HG03025 (cell line): ENCODE results near the gene DNAJC5.
"Not testable (repeated sequence)": the region's sequence is repeated elsewhere in the genome, so short reads cannot be mapped to it uniquely, and the experiment has no call there.

Source experiments
- ATAC-seq: cut with Tn5 transposase; IDR thresholded peaks from one replicate; pipeline ENCODE4 v1.9.1; 2021; ENCODE audit warnings: mild to moderate bottlenecking, moderate library complexity; ENCODE audit not compliant: unreplicated experiment, low FRiP score

DNAJC5 gene, protein sequence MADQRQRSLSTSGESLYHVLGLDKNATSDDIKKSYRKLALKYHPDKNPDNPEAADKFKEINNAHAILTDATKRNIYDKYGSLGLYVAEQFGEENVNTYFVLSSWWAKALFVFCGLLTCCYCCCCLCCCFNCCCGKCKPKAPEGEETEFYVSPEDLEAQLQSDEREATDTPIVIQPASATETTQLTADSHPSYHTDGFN

DNA sequence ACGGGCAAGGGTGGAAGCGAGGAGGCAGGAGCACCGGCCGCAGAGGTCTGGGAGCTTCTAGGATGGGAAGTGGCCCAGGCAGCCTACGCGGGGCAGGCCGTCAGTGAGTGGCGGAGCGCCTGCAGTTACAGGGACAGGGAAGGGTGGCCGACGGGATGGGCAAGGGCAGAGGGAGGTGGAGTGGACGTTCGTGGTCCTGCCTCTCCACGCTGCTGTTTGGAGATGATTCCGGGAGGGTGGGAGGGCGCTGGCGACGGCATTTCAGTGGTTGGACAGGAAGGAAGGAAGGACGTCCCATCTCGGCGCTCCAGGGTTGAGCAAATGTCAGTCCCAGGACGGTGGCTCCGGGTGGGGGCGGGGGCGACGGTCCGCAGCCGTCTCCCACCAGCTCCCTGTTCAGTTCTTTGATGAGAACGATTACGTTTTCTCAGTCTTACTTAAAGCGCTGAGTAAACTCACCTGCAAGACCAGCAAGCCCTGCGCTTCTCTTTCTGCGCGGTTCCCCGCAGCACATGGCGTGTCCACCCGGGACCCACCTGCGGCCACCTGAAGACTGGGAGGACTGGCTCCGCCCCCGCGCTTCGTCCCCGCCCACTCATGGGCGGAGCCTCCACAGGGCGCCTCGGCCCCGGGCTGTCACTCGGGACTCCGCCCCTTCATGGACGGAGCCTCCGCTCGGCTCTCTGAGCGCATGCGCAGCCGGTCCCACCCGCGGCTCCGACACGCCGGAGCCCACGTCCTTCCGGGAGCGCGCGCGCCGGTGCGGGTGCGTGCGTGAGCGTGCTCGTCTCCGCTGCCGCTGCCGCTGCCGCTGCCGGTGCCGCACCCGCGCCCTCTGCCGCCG, at the start of gene DNAJC5:
Gene DNAJC5 (plus strand): TSS at position 769 of the 844 bp plus-strand sequence. CDS start 33,220 bp downstream, outside the sequence.
- ATAC-seq: peak; percentile 70

DNA sequence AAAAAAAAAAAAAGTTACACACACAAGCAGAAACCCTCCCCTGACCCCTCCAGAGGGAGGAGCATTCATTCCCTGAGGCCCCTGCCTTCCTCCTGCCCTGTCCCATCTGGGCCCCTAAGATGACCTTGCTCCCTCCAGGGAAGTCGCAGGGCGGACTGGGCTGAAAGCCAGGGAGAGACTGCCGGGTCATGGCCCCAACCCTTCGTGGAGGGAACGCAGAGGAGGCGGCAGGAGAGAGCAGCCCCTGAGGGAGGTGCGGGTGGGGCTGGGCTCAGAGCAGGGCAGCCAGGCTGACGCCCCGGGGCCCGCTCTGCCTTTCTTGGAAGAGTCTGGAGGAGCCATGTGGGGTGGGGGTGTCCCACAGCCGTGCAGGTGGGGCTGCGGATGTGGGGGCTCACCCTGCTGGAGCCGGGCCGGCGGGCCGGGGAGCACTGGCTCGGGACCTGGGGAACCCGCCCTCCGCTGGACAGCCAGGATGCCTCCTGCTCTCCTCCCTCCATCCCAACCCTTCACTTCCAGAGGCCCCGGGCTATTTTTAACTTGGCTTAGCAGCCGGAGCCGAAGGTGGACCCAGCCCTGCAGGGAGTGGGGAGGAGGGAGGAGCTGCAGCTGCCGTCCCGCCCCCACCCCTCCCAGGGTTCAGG, 48.7 kb upstream of the DNAJC5 start:
- ATAC-seq: no peak

DNA sequence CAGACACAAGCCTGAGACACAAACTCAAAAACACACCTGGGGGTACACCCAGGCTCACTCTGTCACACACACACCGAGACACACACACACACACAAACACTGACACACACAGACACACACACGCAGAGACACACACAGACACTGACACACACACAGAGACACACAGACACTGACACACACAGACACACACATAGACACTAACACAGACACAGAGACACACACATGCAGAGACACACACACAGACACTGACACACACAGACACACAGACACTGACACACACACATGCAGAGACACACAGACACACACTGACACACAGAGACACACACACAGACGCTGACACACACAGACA, 48.1 kb upstream of the DNAJC5 start:
- no peak for ATAC-seq

DNA sequence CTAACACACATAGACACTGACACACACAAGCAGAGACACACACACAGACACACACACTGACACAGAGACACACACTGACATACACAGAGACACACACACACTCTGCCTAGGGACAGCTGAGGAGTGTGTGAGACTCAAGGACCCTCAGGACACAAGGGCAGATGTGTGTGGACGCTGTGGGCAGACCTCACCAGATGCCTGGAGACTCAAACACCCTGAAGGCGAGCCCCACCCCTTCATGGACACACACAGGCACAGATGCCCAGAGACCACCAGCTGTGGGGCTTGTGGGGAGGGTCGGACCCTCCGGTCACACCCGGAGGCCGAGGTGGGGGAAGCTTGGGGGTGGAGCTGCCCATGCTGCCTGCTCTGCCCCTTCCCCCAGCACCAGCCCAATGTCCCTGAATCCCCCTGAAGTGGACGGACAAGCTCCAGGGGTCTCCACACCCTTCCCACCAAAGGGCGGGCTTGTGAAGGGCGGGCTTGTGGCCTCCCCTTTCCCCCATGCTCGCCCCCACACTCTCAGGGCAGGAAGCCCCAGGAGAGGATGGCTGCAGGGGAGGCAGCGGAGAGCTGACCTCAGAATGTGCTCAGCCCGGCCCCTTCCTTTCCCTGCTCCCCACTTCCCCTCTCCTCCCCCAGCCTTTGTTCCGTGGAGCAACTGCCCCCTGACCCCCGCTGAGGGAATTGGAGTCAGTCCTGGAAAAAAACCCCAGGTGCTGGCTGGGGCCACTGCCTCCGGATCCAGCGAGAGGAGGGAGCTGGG, 47.5 kb upstream of the DNAJC5 start:
- ATAC-seq: no peak

DNA sequence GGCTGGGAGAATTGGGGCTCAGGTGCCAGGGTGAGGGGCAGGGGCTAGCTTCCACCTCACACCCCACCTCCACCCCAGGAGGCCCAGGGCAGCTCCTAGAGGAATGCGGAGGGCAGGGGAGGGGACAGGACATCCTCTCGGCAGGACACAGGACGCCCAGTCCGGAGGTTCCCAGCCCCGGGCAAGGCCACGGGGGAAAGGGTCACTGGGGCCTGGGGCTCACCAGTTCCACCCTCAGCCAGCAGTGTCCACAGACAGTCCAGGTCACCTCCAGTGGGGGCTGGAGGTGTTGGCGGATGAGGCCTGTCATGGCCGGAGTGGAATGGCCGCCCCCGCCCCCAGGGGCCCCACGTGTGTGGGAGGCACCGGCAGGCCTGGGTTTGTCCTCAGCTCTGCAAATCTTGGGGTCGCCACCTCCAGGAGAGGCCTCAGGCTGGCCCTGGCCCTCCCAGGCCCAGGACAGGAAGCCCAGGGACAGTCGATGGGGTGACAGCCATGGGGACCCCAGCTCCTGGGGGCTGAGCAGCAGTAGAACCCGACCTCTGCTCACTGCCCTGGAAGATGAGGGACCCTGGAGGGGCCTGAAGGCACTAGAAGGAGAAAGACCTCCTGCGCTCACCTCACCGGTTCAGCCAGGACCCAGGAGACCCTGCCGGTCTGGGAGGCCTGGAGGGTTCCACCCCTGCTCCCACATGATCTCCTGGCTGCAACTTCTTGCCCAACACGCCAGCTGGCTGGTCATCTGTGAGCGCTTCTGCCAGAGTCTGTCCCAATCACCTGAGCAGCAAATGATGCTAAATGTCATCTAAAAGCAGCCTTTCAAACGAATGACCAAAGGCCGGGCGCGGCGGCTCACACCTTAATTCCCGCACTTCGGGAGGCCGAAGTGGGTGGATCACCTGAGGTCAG, 46.7 kb upstream of the DNAJC5 start:
- no peak for ATAC-seq

DNA sequence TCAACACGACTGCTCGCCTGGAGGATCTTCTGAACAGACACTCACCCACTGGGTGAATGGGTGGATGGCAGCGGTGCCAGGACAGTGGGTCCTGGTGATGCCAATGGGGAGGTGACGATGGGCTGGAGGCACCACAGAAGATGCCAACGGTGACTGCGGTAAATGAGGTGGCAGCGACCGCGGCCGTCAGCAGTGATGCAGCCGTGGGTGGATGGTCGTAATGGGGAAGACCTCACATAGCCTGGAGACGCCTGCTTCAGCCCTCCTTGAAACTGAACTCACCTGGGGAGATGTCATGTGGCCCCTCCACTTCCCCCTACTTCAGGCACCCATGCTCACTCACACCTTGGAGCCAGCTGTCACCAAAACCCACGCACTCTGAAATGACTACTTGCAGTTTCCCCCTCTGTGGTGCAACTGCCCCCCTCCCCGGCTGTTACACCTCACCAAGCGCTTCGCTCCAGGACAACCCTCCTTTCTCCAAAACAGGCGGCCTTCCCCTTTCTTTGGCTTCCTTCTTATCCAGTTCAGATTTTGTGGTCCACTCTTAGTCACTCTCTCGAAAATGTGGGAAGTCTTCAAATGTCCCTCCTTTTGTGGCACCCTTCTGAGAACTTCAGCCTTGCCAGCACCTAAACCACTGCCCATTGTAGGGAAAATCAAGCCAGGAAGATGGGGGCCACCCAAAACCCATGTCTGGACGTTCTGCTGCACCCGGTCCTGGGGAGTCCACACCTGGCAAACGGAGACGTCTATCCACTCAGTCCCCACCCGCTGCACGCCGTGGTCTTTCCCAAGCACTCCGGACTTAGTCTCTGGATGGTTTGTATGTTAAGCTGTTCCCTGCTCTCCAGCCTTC, 44.0 kb upstream of the DNAJC5 start:
- peak; percentile 59 for ATAC-seq

DNA sequence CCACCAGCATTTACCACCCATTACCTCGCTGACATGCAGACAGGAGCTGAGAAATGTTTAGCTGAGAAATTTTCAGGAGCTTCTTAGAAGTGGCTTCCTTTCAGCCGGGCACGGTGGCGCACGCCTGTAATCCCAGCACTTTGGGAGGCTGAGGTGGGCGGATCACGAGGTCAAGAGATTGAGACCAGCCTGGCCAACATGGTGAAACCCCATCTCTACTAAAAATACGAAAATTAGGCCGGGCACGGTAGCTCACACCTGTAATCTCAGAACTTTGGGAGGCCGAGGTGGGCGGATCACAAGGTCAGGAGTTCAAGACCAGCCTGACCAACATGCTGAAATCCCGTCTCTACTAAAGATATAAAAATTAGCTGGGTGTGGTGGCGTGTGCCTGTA, 43.4 kb upstream of the DNAJC5 start:
- not testable (repeated sequence) for ATAC-seq

DNA sequence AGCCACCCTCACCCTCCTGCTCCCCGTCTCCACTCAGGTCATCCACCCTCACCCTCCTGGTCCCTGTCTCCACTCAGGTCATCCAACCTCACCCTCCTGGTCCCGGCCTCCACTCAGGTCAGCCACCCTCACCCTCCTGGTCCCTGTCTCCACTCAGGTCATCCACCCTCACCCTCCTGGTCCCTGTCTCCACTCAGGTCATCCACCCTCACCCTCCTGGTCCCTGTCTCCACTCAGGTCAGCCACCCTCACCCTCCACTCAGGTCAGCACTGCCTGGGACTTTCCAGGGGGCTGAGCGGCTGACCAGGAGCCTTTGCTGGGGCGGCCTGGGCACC, 41.2 kb upstream of the DNAJC5 start:
- not testable (repeated sequence) for ATAC-seq

DNA sequence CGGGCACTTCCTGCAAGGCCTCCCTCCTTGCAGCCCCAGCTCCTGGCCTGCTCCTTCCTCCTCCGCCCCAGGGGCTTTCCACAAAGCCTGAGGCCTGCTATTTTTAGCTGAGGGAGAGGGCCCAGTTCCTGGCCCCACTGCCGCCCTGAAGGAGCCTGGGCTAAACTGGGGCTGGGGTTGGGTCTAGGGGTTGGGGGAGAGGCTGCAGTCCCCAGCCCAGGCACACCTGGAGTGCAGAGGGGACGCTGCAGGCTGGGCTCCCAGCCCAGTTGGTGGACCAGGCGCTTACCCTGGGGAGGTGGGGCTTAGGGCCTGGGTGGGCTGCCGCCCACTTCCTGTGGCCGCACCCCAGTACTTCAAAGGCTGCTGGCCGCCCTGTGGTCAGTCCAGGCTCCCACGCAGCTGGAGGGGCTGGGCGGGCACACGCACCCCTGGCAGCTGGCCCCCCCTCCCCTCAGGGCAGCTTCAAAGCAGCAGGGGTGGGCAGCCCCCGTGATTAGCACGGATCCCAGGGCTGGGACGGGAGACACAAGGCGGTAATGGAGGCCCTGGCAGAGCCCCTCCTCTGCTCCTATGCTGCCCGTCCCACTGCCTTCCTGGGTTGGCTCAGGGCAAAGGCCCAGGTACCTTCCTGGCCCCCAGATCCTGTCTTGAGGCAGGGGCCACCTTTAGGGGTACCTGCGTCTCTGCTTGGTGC, 40.7 kb upstream of the DNAJC5 start:
- ATAC-seq: no peak

DNA sequence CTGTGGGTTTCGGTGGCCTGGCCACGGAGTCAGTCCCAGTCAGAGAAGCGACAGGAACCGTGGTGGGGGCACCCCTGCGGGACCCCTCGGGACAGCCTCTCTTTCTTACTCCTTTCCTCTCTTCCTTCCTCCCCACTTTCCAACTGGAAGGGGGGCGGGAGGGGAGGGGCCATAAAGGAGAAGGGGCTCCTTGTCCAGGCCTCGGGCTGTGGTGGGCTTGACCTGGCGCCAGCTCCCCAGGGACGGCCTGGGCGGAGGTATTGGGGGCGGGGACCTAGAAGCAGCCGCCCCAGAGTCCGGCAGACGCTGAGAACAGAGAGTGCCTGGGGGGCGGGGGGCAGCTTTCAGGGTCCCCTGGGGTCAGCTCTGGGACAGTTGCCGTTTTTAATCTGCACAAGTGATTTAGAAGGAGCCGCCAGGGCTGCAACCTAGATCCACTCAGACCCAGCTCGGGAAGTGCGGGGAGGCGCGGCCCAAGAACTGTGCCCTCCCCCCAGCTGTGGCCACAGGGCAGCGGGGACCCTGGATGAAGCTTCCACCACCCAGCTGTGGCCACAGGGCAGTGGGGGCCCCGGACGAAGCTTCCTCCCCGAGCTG, 40.1 kb upstream of the DNAJC5 start:
- ATAC-seq: no peak

DNA sequence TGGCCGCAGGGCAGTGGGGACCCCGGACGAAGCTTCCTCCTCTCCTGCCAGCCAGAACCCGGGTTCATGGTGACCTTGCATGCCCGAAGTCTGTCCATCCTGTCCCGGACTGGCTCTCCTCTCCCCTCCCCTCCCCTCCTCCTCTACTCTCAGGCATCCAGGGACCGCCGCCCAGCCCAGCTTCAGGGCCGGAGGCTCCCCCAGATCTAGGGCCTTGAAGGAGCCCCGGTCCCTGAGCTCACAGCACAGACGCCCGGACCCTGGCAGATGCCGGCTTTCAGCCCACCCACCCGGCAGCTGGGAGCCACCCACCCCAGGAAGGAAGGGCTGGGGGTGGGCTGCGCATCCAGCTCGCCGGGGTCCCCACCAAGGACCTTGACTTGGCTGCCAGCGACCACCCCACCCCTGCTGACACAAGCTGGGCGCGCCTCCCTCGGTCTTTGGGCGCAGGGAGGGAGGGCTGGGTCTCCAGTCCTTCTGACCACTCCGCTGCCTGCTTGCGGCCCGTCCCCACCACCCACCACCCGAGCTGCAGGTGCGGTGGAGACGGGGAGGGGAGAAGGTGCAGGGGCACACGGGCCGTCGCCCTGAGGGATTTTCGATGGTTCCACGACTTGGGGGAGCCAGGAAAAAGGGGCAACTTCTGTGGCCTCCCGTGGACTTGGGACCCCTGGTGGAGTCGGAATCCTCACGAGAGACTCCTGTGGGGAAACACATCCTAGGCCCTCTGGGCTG, 39.4 kb upstream of the DNAJC5 start:
- no peak for ATAC-seq

DNA sequence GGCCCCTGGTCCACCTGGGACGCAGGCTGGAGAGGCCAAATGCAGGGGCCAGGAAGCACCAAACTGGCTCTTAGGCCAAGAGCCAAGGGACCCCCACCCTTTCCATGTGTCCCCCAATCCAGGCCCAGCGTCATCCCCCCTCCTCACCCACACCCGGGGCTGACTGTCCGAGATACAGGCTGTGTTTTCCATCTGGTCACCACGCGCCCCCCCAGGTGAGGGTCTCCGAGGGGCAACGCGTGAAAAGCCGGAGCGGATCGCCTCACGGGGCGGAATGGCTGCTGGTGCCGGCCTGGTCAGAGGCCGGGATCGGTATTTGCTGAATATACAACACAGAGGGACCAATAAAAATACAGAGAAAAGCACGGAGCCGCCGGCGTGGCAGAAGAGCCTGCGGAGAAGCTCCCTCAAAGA, 38.8 kb upstream of the DNAJC5 start:
- ATAC-seq: no peak

DNA sequence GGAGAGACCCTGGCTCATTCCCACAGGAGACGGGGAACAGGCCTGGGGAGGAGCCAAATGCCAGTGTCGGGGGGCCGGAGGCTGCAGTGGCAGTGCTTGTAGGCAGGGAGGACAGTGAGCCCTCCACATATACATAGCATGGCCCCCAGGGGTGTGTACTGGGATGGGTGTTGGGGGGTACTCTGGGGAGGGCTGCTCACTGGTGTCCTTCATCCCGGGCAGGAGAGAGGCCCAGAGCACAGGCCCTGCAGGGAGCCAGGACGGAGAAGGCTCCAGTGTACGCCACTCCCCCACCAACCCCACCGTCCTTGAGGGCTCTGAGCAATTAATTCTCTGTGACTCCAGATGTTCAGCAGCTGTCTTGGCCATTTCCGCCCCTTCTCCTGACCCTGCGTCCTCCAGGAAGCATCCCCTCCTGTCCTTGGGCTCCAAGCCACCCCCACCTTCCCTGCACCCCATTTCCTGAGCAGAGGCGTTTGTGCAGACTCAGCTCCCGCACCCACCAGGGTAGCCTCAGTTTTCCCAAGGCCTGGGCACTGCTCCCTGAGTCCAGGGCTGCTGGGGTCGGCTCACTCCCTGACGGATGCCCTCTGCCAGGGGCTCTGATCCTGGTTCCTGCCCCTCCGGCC, 37.0 kb upstream of the DNAJC5 start:
- ATAC-seq: no peak

DNA sequence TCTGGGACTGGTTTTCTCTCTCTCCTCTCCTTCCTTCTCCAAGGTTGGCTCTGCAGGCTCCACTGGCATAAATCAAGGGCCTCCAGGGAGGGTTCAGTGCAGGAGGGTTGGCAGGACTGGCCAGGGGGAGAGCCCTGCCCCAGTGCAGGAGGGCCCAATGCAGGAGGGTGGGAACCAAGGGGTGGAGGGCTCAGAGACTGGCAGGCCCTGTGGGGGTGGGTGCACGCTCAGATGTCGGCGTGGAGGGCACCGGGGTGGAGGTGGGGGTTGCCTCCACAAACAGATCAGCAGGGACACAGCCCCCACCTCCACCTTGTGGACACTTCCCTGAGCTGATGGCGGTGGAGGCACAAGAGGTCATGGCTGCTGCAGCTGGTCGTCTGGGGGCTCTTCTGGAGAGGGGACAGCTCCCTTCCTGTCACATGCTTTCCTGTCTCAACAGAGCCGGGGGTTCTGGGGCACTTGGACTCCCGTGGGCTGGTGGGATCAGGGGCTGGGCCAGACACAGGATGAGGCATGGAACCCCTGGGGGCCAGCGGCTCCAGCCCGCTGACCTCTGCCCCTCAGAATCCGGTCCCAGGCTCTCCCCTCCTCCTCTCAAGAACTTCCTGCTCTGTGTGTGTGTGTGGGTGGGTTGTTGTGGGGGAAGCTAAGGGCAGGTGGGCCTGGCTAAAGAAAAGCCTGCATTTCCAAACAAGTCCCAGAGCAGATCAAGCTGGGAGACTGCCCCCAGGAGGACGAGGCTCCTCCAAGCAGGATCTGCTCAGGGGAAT, 36.3 kb upstream of the DNAJC5 start:
- ATAC-seq: no peak

DNA sequence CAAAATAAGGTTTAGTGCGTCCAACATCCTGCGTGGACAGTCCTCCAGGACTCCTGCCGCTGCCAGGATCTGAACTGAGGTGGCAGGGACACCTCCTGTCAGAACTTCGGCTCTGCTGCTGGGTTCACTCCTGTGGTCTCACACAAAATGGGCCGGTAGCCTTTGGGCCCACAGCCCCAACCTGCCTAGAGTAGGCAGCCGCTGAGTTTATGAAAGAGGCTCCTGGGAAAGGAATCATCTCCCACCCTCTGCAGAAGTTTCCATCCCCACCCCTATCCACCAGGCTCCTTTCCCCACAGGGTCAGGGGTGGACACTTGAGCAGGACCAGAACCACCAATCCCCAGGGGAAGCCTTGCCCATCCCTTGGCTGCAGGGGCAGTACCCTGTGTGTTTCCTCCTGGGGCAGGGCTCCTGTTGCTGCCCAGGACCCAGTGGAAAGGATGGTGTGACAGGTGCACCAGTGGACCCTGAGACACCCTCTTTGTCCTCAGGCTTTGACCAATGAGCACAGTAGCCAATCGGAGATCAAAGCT, 35.7 kb upstream of the DNAJC5 start:
- ATAC-seq: no peak
